ENCODE results near the gene FHOD3.

GRCh38 chr18:36340246-36340645 lies 42.7 kb downstream of the FHOD3 start:
- TF ChIP-seq CTCF (IDR thresholded peaks at IDR 0.05) (no peak), EZH2 (IDR thresholded peaks at IDR 0.05; ENCODE audit: borderline replicate concordance, insufficient read depth, low read depth, low read length, poor library complexity, severe bottlenecking) (no peak)

All from B cell (primary cell).